SK-N-SH (cell line): Measurements from ENCODE around the gene DOCK6. TPM values are rescaled to one million over a fixed set of nuclear protein-coding genes. Genes with fewer than 3 reads are reported as not detected.

Experiments
- CTCF ChIA-PET: fragments of 300-600, 350-600 bp; formaldehyde crosslinking; extraction: SDS; loops from one replicate; lab custom pipeline; 2021; lab: Yijun Ruan, JAX
- POLR2A ChIA-PET: fragments of 350-600 bp; sonication (Branson Sonifier 250); formaldehyde crosslinking; extraction: SDS; loops from one replicate; lab custom pipeline; 2020; ENCODE audit warnings: antibody characterized with exemption, inconsistent platforms; lab: Yijun Ruan, JAX
- DNase-seq: peaks from one replicate; pipeline ENCODE4 v3.0.0; 2012
- H2AFZ ChIP-seq: fragments of 200-600 bp; sonication (generic); 2 replicates; pipeline ENCODE4 v1.8.1; 2016; ENCODE audit warnings: antibody characterized with exemption, mild to moderate bottlenecking, low read depth
- H3F3A ChIP-seq: fragments of 200-600 bp; sonication (generic); replicated peaks from 2 replicates; pipeline ENCODE3; 2016; ENCODE audit warnings: antibody characterized with exemption, mild to moderate bottlenecking; ENCODE audit not compliant: insufficient read depth
- H3K27ac ChIP-seq, 2 experiments: fragments of 200-500 bp in 1 of 2; fragments of 200-600 bp in 1 of 2; sonication (Bioruptor generic) in 1 of 2; sonication (generic), shearing (Covaris generic) in 1 of 2; 2 replicates each; pipeline versions ENCODE4 v1.5.1 to v1.6.1; 2014 to 2016; ENCODE audit warnings: low read depth in 2 of 2, inconsistent platforms in 1 of 2, low read length in 1 of 2, mild to moderate bottlenecking in 1 of 2, mixed read lengths in 1 of 2
- H3K27me3 ChIP-seq: fragments of 200-600 bp; sonication (generic), shearing (Covaris generic); 2 replicates; pipeline ENCODE4 v1.6.1; 2016; ENCODE audit warnings: mixed run types; ENCODE audit not compliant: insufficient read depth
- H3K36me3 ChIP-seq, 2 experiments: fragments of 200-500 bp in 1 of 2; fragments of 200-600 bp in 1 of 2; sonication (Bioruptor generic) in 1 of 2; sonication (generic) in 1 of 2; replicated peaks in 1 of 2; 2 replicates each; pipeline versions ENCODE3 to v1.5.1; 2014 to 2016; ENCODE audit warnings: low read length in 1 of 2, mild to moderate bottlenecking in 1 of 2; ENCODE audit not compliant: insufficient read depth in 2 of 2, control insufficient read depth in 1 of 2
- H3K4me1 ChIP-seq, 2 experiments: fragments of 200-500 bp in 1 of 2; fragments of 200-600 bp in 1 of 2; sonication (Bioruptor generic) in 1 of 2; sonication (generic), shearing (Covaris generic) in 1 of 2; 2 replicates each; pipeline versions ENCODE4 v1.5.1 to v1.6.1; 2014 to 2016; ENCODE audit warnings: low read depth in 1 of 2, low read length in 1 of 2, mixed run types in 1 of 2; ENCODE audit not compliant: insufficient read depth in 2 of 2, control insufficient read depth in 1 of 2
- H3K4me2 ChIP-seq: fragments of 200-600 bp; sonication (generic), shearing (Covaris generic); 2 replicates; pipeline ENCODE4 v1.6.1; 2017; ENCODE audit warnings: mixed run types
- H3K4me3 ChIP-seq, 2 experiments: fragments of 200-500 bp in 1 of 2; fragments of 200-600 bp in 1 of 2; sonication (Bioruptor generic) in 1 of 2; sonication (generic), shearing (Covaris generic) in 1 of 2; 2 replicates each; pipeline versions ENCODE4 v1.5.1 to v1.8.1; 2014 to 2016; ENCODE audit warnings: low read depth in 2 of 2, inconsistent platforms in 1 of 2, low read length in 1 of 2, mild to moderate bottlenecking in 1 of 2, mixed read lengths in 1 of 2, moderate library complexity in 1 of 2
- H3K79me2 ChIP-seq: fragments of 200-600 bp; sonication (generic); 2 replicates; pipeline ENCODE4 v1.8.1; 2017; ENCODE audit warnings: mild to moderate bottlenecking; ENCODE audit not compliant: insufficient read depth
- H3K9ac ChIP-seq: fragments of 200-600 bp; sonication (generic); 2 replicates; pipeline ENCODE4 v1.6.1; 2017; ENCODE audit warnings: mixed run types
- H3K9me2 ChIP-seq: fragments of 200-600 bp; sonication (generic); 2 replicates; pipeline ENCODE4 v1.6.1; 2017; ENCODE audit warnings: mixed run types
- H3K9me3 ChIP-seq: fragments of 200-600 bp; sonication (generic); 2 replicates; pipeline ENCODE4 v1.6.1; 2017; ENCODE audit warnings: mixed run types, mild to moderate bottlenecking, moderate library complexity
- H4K20me1 ChIP-seq: fragments of 200-600 bp; sonication (generic); 2 replicates; pipeline ENCODE4 v1.6.1; 2017; ENCODE audit warnings: mild to moderate bottlenecking, mixed run types; ENCODE audit not compliant: insufficient read depth
- CHD2 ChIP-seq: fragments of 150-350 bp; IDR thresholded peaks from 2 replicates; pipeline ENCODE4 v1.6.1; 2018; ENCODE audit warnings: low read length; ENCODE audit not compliant: partially characterized antibody
- ELF1 ChIP-seq: IDR thresholded peaks from 2 replicates; pipeline ENCODE4 v1.4.0; 2012
- FOSL2 ChIP-seq: IDR thresholded peaks from 2 replicates; pipeline ENCODE4 v1.4.0; 2012; ENCODE audit warnings: low read depth, mild to moderate bottlenecking, moderate library complexity, borderline replicate concordance
- FOXJ3 ChIP-seq: sonication (generic); formaldehyde crosslinking; IDR thresholded peaks from 2 replicates; pipeline ENCODE4 v1.5.1; 2020; ENCODE audit warnings: mild to moderate bottlenecking, missing genetic modification reagents
- GATA2 ChIP-seq: sonication (generic); formaldehyde crosslinking; IDR thresholded peaks from 2 replicates; pipeline ENCODE4 v1.5.0; 2020; ENCODE audit warnings: mild to moderate bottlenecking, missing genetic modification reagents
- IRF3 ChIP-seq: fragments of 150-350 bp; IDR thresholded peaks from 2 replicates; pipeline ENCODE4 v1.6.1; 2016; ENCODE audit warnings: mild to moderate bottlenecking, low read depth, low read length
- JUND ChIP-seq: IDR thresholded peaks from 2 replicates; pipeline ENCODE4 v1.4.0; 2012
- MAX ChIP-seq: IDR thresholded peaks from 2 replicates; pipeline ENCODE4 v1.4.0; 2012; ENCODE audit warnings: low read depth
- MEF2A ChIP-seq: IDR thresholded peaks from 2 replicates; pipeline ENCODE4 v1.4.0; 2012; ENCODE audit warnings: low read depth, borderline replicate concordance
- MXI1 ChIP-seq: IDR thresholded peaks from 2 replicates; pipeline ENCODE4 v1.6.1; 2012; ENCODE audit warnings: mild to moderate bottlenecking, low read depth, low read length, improper control_type of control experiment
- NFIC ChIP-seq: IDR thresholded peaks from 2 replicates; pipeline ENCODE4 v1.4.0; 2012; ENCODE audit warnings: borderline replicate concordance
- RAD21 ChIP-seq: IDR thresholded peaks from 2 replicates; pipeline ENCODE4 v1.6.1; 2012; ENCODE audit warnings: mild to moderate bottlenecking, low read length
- RFX5 ChIP-seq: IDR thresholded peaks from 2 replicates; pipeline ENCODE4 v1.6.1; 2012; ENCODE audit warnings: mild to moderate bottlenecking, improper control_type of control experiment, low read length
- SMC3 ChIP-seq: IDR thresholded peaks from 2 replicates; pipeline ENCODE4 v1.6.1; 2012; ENCODE audit warnings: low read depth, low read length, improper control_type of control experiment
- TAF1 ChIP-seq: IDR thresholded peaks from 2 replicates; pipeline ENCODE4 v1.6.1; 2012; ENCODE audit warnings: low read depth, mild to moderate bottlenecking, low read length, moderate library complexity, borderline replicate concordance
- TCF12 ChIP-seq: IDR thresholded peaks from 2 replicates; pipeline ENCODE4 v1.4.0; 2012
- TEAD4 ChIP-seq: IDR thresholded peaks from 2 replicates; pipeline ENCODE4 v1.4.0; 2012; ENCODE audit warnings: mild to moderate bottlenecking, borderline replicate concordance; ENCODE audit not compliant: insufficient read depth
- USF1 ChIP-seq: IDR thresholded peaks from 2 replicates; pipeline ENCODE4 v1.4.0; 2012; ENCODE audit warnings: low read depth, borderline replicate concordance
- USF2 ChIP-seq: fragments of 150-350 bp; IDR thresholded peaks from 2 replicates; pipeline ENCODE4 v1.6.1; 2017; ENCODE audit warnings: antibody characterized with exemption, low read length, low read depth, borderline replicate concordance
- ZBTB33 ChIP-seq: IDR thresholded peaks from 2 replicates; pipeline ENCODE4 v1.4.0; 2012; ENCODE audit warnings: low read depth, borderline replicate concordance
- WGBS: methylation state at CpG from one replicate; pipeline ENCODE4 v1.1.6; 2017; ENCODE audit warnings: low lambda C conversion rate; 5-methylcytosine and 5-hydroxymethylcytosine counted together
- polyA plus RNA-seq, 3 experiments: library from polyadenylated mRNA; depleted of rRNA; stranded (reverse); fragments of >200 nt; gene quantifications; 2 replicates each; pipeline ENCODE4 v1.2.3, GENCODE V29; 2012

DOCK6 gene
- polyA plus RNA-seq, 1 of the 3 experiments (the other 2 are of a cell fraction), result 18.3 TPM

- Histone ChIP-seq H3K27me3 (no peaks in the 10 kb centered on the region), H3K4me2 (no peak overlapping the region), H3K4me3 (no peak overlapping the region), H3F3A (no peaks in the 10 kb centered on the region), H3K4me1 (no peaks in the 10 kb centered on the region), H3K9me3 (no peaks in the 10 kb centered on the region), H4K20me1 (no peaks in the 10 kb centered on the region), H3K9ac (no peak overlapping the region), H3K9me2 (no peaks in the 10 kb centered on the region), H3K36me3 (peaks cover 0 to 8% of the 10 kb centered on the region in 2 experiments), H2AFZ (no peak overlapping the region)
- CTCF ChIA-PET, result interaction anchor here (1.0 kb wide), 1 partner anchor 8 kb away, joined by 3 read pairs; no protein-coding TSS in a partner anchor
- POLR2A ChIA-PET, result no interaction called here
- DNase-seq, result no peak
- no peak for TF ChIP-seq FOXJ3 (CRISPR knock-in tag)
- no peak for TF ChIP-seq TCF12
- TF ChIP-seq SMC3, result no peak
- TF ChIP-seq RAD21, result no peak
- no peak for TF ChIP-seq JUND
- TF ChIP-seq ELF1, result no peak
- TF ChIP-seq GATA2 (CRISPR knock-in tag), result no peak
- TF ChIP-seq USF2, result no peak
- TF ChIP-seq MEF2A, result no peak
- TF ChIP-seq ZBTB33, result no peak
- no peak for TF ChIP-seq TEAD4
- no peak for TF ChIP-seq NFIC
- no peak for TF ChIP-seq FOSL2
- no peak for TF ChIP-seq IRF3
- TF ChIP-seq RFX5, result no peak
- no peak for TF ChIP-seq TAF1
- no peak for TF ChIP-seq MAX
- TF ChIP-seq USF1, result no peak
- no peak for TF ChIP-seq CHD2
- TF ChIP-seq MXI1, result no peak
- TF ChIP-seq, all 33 proteins: peak for 0
- Histone ChIP-seq H3K27ac (no peak overlapping the region), H3K79me2 (no peaks in the 10 kb centered on the region)
- WGBS, result 92% methylated on average over 15 of the region's 15 CpGs
These were observed 25.0 kb downstream of the DOCK6 start for GRCh38 chr19:11237321-11237720.
